ENCODE data around the gene GRB7.
A peak's percentile ranks its signal among the peaks of the same experiment; 100 is the strongest.
"Not testable (repeated sequence)": the region's sequence is repeated elsewhere in the genome, so short reads cannot be mapped to it uniquely, and the experiment has no call there.

Gene GRB7

DNA sequence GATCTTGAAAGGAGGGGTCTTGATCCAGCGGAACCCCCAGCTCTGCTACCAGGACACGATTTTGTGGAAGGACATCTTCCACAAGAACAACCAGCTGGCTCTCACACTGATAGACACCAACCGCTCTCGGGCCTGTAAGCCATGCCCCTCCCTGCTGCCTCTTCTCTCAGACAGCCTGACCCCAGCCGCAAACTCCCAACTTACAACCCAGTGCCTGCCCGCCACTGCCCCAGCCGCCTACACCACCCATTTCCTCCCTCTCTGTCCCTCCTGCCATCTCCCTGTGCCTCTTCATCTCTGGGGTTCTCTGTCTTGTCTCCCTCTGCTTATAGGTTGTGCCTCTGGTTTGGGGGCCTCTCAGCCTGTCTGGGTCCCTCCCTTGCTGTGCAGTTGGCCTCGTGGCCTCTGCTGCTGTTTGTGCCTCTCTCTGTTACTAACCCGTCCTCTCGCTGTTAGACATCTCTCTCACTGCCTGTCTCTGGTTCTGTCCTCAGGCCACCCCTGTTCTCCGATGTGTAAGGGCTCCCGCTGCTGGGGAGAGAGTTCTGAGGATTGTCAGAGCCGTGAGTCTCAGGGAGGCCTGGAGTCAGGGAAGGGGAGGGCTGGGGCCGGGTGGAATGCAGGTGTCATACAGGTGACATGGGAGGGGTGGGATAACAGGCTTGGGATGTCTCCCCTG, 28.3 kb upstream of the GRB7 start:
- no peak for DNase-seq (ENCODE audit: low spot score)
- FAIRE-seq: no peak

DNA sequence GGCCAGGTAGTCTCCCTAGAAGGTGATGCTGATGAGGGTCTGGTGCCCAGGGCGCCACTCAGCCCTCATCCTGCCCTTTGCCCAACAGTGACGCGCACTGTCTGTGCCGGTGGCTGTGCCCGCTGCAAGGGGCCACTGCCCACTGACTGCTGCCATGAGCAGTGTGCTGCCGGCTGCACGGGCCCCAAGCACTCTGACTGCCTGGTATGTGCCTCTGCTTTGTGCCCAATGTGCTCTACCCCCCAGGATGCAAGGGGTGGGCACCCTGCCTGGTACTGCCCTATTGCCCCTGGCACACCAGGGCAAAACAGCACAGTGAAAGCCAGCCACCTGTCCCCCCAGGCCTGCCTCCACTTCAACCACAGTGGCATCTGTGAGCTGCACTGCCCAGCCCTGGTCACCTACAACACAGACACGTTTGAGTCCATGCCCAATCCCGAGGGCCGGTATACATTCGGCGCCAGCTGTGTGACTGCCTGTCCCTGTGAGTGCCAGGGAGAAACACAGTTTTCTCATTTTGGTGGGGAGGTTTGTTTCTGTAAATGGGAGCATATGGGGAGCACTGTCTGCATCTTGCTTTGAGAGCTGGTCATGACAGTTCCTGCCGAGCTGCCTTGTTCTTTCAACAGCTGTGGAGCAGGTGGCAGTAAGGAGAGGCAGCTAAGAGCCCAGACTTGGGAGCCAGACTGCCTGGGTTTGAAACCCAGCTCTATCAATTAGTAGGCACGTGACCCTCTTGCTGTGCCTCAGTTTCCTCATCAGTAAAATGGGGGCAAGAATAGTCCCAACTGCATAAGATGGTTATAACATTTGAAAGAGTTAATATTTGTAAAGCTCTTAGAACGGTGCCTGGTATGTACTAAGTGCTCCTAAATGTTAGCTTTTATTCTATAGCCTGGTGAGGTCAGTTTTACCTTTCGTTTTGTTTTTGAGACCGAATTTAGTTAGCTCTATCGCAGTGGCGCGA, 27.5 kb upstream of the GRB7 start:
- FAIRE-seq: no peak
- DNase-seq (ENCODE audit: low spot score): no peak

DNA sequence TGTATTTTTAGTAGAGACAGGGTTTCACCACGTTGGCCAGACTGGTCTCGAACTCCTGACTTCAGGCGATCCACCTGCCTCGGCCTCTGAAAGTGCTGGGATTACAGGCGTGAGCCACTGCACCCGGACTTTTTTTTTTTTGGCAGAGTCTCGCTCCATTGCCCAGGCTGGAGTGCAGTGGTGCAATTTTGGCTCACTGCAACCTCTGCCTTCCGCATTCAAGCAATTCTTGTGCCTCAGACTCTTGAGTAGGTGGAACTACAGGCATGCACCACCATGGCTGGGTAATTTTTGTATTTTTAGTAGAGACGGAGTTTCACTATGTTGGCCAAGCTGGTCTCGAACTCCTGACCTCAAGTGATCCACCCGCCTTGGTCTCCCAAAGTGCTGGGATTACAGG, 26.7 kb upstream of the GRB7 start:
- not testable (repeated sequence) for FAIRE-seq

DNA sequence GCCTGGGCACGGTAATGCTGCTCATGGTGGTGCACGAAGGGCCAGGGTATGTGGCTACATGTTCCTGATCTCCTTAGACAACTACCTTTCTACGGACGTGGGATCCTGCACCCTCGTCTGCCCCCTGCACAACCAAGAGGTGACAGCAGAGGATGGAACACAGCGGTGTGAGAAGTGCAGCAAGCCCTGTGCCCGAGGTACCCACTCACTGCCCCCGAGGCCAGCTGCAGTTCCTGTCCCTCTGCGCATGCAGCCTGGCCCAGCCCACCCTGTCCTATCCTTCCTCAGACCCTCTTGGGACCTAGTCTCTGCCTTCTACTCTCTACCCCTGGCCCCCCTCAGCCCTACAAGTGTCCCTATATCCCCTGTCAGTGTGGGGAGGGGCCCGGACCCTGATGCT, 25.9 kb upstream of the GRB7 start:
- FAIRE-seq (no peak), DNase-seq (ENCODE audit: low spot score) (no peak)

More for the DNA sequence above, 26.7 kb upstream of the GRB7 start:
- DNase-seq (ENCODE audit: low spot score): not testable (repeated sequence)

DNA sequence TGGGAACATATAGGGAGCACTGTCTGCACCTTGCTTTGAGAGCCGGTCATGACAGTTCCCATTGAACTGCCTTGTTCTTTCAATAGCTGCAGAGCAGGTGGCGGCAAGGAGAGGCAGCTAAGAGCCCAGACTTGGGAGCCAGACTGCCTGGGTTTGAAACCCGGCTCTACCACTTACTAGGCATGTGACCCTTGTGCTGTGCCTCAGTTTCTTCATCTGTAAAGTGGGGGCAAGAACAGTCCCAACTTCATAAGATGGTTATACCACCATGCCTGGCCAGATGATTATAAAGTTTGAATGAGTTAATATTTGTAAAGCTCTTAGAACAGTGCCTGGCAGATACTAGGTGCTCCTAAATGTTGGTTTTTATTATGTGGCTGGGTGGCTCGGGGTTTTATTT, 23.5 kb upstream of the GRB7 start:
- DNase-seq (ENCODE audit: low spot score) (no peak), FAIRE-seq (no peak)

DNA sequence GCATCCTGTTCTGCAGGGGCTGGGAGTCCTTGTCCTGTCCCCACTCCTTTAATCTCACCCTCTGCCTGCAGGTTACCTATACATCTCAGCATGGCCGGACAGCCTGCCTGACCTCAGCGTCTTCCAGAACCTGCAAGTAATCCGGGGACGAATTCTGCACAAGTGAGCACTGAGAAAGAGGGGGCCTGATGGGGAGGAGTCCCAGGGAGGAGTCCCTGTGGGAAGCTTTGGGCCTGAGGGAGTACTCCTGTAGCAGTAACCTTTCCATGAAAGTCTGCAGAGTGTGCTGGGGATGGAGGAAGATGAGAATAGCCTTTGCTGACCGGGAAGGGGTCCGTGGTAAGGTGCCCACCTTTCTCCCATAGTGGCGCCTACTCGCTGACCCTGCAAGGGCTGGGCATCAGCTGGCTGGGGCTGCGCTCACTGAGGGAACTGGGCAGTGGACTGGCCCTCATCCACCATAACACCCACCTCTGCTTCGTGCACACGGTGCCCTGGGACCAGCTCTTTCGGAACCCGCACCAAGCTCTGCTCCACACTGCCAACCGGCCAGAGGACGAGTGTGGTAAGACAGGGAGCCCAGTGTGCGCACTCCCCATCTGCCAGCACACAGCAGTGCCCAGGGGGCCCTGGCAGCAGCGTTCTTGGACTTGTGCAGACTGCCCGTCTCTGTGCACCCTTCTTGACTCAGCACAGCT, 22.2 kb upstream of the GRB7 start:
- DNase-seq (ENCODE audit: low spot score): no peak
- no peak for FAIRE-seq

DNA sequence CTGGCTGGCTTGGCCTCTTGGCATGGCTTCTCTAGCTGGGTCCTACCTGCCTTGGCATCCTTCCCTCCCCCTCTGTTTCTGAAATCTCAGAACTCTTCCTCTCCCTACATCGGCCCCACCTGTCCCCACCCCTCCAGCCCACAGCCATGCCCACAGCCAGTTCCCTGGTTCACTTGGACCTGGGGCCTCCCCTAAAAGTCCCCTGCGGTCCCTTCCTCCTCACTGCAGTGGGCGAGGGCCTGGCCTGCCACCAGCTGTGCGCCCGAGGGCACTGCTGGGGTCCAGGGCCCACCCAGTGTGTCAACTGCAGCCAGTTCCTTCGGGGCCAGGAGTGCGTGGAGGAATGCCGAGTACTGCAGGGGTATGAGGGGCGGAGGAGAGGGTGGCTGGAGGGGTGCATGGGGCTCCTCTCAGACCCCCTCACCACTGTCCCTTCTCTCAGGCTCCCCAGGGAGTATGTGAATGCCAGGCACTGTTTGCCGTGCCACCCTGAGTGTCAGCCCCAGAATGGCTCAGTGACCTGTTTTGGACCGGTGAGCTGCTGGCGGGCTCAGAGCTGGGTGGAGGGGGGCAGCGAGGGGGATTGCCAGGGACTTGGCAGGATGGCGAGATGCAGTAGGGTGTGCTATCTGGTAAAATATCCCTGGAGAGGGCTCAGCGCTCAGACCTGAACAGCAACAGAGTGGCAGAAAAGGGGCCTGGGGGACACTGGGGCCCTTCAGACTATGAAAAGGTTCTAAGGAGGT, 21.5 kb upstream of the GRB7 start:
- no peak for FAIRE-seq

DNA sequence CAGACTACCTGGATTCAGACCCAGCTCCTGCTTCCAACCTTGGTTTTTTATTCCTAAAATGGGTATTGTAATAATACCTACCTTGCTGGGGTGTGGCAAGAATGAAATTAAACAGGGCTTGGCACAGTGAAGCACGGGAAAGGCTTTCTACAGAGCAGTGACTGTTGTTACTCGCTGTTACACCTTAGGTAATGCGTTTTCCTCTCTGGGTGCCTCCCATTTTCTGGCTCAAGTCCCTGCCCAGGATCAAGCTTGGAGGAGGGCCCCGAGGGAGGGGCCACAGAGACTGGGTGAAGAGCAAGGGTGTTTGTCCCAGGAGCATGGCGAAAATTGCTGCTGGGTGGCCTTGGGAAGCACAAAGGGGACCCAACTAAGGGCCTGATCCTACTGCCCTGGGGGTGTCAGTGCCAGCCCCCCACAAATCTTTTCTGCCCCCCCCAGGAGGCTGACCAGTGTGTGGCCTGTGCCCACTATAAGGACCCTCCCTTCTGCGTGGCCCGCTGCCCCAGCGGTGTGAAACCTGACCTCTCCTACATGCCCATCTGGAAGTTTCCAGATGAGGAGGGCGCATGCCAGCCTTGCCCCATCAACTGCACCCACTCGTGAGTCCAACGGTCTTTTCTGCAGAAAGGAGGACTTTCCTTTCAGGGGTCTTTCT, 20.7 kb upstream of the GRB7 start:
- DNase-seq (ENCODE audit: low spot score) (no peak), FAIRE-seq (no peak)

More for the DNA sequence above, 21.5 kb upstream of the GRB7 start:
- no peak for DNase-seq (ENCODE audit: low spot score)

DNA sequence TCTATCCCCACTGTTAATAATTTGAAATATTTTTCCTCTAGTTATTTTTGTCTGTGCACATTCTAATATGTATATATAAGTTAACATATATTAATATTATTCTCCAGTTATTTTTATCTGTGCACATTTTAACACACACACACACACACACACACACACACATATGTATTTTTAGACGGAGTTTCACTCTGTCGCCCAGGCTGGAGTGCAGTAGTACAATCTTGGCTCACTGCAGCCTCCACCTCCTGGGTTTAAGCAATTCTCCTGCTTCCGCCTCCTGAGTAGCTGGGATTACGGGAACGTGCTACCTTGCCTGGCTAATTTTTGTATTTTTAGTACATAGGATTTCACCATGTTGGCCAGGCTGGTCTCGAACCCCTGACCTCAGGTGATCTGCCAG, 20.1 kb upstream of the GRB7 start:
- FAIRE-seq: no peak
- DNase-seq (ENCODE audit: low spot score): no peak

DNA sequence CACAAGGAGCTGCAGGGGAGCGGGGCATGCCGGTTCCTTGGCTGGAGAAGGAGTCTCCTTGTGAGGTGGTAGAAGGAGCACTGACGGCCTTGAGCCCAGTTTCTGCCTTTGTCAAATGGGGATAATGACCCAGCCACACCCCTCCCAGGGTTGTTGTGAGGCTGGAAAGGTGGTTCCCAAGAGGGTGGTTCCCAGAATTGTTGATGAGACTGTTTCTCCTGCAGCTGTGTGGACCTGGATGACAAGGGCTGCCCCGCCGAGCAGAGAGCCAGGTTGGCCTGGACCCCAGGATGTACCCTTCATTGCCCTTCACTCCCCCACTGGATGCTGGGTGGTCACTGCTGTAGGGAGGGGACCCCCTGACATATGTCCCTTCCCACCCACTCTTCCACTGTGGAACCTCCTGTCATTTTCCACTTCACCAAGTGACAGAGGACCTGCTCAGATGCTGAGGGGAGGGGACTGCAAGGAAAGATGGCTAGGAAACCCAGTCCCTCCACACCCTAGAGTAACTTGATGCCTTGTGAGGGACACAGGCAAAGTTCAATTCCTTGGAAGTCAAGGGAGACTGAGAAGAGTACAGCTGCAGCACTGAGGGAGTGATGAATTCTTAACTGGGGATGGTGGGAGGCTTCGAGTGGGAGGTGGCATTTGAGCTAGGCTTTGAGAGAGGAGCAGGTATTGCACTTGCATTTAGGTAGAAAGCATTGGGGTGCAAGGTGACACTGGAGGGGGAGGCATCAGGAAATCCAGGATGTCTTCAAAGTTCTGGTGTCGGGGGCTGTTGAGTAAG, 18.0 kb upstream of the GRB7 start:
- FAIRE-seq (no peak), DNase-seq (ENCODE audit: low spot score) (no peak)

DNA sequence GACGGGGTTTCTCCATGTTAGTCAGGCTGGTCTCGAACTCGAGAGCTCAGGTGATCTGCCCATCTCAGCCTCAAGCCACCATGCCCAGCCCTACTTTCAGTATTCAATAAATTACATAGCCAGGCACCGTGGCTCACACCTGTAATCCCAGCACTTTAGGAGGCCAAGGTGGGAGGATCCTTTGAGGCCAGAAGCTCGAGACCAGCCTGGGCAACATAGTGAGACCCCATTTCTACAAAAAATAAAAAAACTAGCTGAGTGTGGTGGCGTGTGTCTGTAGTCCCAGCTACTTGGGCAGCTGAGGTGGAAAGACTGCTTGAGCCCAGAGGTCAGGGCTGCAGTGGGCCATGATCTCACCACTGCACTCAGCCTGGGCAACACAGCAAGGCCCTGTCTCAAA, 15.6 kb upstream of the GRB7 start:
- FAIRE-seq (no peak), DNase-seq (ENCODE audit: low spot score) (no peak)

DNA sequence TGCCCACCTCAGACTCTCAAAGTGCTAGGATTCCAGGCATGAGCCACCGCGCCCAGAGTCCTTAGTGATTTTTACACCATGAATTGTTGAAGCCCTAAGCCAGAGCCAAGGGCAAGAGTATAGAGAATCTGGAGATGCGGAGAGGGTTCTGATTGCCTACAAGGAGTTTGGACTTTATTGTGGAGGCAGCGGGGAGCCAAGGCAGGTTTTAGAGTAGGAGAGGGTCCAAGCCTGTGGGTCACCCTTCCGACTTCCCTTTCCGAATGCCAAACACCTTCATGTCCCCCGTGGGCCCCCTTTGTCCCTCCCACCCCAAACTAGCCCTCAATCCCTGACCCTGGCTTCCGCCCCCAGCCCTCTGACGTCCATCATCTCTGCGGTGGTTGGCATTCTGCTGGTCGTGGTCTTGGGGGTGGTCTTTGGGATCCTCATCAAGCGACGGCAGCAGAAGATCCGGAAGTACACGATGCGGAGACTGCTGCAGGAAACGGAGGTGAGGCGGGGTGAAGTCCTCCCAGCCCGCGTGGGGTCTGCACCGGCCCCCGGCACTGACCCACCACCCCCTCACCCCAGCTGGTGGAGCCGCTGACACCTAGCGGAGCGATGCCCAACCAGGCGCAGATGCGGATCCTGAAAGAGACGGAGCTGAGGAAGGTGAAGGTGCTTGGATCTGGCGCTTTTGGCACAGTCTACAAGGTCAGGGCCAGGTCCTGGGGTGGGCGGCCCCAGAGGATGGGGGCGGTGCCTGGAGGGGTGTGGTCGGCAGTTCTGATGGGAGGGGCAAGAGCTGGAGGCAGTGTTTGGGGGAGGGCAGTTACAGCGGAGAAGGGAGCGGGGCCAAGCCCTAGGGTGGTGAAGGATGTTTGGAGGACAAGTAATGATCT, 14.5 kb upstream of the GRB7 start:
- DNase-seq (ENCODE audit: low spot score) (no peak), FAIRE-seq (no peak)

DNA sequence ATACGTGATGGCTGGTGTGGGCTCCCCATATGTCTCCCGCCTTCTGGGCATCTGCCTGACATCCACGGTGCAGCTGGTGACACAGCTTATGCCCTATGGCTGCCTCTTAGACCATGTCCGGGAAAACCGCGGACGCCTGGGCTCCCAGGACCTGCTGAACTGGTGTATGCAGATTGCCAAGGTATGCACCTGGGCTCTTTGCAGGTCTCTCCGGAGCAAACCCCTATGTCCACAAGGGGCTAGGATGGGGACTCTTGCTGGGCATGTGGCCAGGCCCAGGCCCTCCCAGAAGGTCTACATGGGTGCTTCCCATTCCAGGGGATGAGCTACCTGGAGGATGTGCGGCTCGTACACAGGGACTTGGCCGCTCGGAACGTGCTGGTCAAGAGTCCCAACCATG, 13.0 kb upstream of the GRB7 start:
- no peak for FAIRE-seq
- no peak for DNase-seq (ENCODE audit: low spot score)

DNA sequence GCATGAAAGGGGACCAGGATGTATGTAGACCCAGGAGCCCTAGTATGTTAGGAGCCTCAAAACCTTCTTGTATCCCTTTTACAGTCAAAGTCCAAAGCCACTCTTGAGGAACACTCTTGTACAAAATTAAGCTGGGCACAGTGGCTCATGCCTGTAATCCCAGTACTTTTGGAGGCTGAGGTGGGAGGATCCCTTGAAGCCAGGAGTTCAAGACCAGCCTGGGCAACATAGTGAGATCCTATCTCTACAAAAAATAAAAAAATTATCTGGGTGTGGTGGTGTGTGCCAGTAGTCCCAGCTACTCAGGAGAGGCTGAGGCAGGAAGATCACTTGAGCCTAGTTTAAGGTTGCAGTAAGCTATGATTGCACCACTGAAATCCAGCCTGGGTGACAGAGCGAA, 11.8 kb upstream of the GRB7 start:
- DNase-seq (ENCODE audit: low spot score); FAIRE-seq: not testable (repeated sequence)

DNA sequence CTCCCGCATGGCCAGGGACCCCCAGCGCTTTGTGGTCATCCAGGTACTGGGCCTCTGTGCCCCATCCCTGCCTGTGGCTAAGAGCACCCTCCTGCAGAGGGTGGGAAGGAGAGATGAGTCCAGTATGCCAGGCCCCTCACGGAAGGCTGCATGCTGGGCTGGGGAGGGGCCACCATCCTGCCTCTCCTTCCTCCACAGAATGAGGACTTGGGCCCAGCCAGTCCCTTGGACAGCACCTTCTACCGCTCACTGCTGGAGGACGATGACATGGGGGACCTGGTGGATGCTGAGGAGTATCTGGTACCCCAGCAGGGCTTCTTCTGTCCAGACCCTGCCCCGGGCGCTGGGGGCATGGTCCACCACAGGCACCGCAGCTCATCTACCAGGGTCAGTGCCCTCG, 11.1 kb upstream of the GRB7 start:
- FAIRE-seq: no peak

DNA sequence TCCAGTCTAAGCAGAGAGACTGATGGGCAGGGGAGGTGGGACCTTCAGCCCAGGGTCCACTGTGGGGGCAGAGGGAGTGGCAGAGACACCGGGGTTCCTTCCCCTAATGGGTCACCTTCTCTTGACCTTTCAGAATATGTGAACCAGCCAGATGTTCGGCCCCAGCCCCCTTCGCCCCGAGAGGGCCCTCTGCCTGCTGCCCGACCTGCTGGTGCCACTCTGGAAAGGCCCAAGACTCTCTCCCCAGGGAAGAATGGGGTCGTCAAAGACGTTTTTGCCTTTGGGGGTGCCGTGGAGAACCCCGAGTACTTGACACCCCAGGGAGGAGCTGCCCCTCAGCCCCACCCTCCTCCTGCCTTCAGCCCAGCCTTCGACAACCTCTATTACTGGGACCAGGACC, 10.2 kb upstream of the GRB7 start:
- no peak for DNase-seq (ENCODE audit: low spot score)
- FAIRE-seq: no peak

More for the DNA sequence above, 11.1 kb upstream of the GRB7 start:
- no peak for DNase-seq (ENCODE audit: low spot score)

DNA sequence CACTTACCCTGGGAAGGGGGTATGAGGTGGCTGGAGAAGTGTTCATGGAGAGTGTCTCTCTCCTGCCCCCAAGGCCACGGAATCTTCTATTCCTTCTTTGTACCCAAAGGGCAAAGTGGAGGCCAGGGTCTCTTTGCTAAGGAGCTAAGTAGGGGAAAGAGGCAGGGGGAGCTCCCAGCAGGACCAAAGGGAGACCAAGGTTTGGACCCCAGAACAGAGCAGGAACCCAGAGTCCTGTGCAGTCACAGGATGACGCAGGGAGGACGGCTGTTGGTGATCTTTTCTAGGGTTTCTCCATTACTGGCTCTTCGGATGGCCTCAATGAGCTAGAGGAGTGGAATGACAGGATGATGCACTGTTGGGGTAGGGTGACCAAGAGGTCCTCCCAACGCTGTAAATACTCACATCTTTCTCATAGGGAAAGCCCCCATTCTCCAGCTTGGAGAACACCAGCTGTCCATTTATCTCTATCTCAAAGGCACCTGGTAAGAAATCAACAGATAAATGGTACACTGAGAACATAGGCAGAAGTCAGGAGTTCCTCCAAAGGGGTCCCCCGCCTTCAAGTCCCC, 8.4 kb upstream of the GRB7 start:
- DNase-seq (ENCODE audit: low spot score) (no peak), FAIRE-seq (no peak)

DNA sequence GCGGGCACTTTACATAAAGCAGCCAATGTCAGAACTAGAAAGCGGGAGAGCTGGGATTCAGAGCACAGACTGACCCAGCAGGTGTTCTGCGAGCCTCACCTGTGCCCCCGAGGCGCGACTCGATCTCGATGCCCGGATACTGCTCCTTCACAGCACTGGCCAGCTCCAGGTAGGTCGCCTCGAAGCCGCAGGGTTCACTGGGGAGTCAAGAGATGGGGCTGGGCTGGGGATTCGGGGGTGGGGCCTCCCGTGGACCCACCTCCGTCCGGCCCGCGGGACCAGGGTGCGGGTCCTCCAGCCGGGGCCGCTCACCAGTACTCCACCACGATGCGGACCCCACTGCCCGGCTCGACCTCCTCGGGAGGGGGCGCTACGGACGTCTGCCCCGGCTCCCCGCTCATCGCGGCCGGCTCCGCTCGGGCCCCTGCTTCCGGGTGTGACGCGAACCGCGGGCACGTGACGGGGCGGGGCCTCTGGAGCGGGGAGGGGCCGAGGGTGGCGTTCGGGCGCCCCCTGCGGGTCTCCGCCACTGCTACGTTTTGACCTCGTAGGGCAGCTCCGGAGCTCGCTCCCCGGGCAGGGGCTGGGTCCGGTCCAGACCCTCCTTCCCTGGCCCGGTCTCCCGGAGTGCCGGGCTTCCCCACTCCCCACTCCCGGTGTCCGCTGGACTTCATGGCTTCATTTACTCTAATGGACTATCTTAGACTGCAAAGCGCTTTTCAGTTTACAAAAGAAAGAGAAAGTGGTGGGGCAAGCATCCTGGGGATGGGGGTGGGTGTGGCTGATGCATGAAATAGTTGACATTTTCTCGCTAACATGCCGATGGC, 7.4 kb upstream of the GRB7 start, which contains the start of gene MIEN1:
MIEN1 (minus strand) TSS at position 438 of the 827 bp plus-strand sequence; CDS start at position 401, 37 bp downstream.
- no peak for FAIRE-seq
- DNase-seq (ENCODE audit: low spot score): peak; percentile 69
